Nephron progenitor cell (in vitro differentiated cells): ENCODE data around the gene AFP.

Source experiments
- DNase-seq: peaks from one replicate; pipeline ENCODE4 v3.0.0; 2021
- H3K27ac Mint-ChIP-seq: 2 replicates; pipeline ENCODE4 v1.8.0; 2021; ENCODE audit warnings: mild to moderate bottlenecking, moderate library complexity, mixed read lengths
- H3K27me3 Mint-ChIP-seq: 2 replicates; pipeline ENCODE4 v1.8.0; 2021; ENCODE audit warnings: mild to moderate bottlenecking, low read depth, mixed read lengths; ENCODE audit not compliant: poor library complexity
- H3K36me3 Mint-ChIP-seq: 2 replicates; pipeline ENCODE4 v1.8.0; 2021; ENCODE audit warnings: low read depth, mixed read lengths
- H3K4me1 Mint-ChIP-seq: 2 replicates; pipeline ENCODE4 v1.8.0; 2021; ENCODE audit warnings: mixed read lengths
- H3K4me3 Mint-ChIP-seq: 2 replicates; pipeline ENCODE4 v1.8.0; 2021; ENCODE audit warnings: mild to moderate bottlenecking, moderate library complexity, mixed read lengths
- H3K9me3 Mint-ChIP-seq: 2 replicates; pipeline ENCODE4 v1.8.0; 2021; ENCODE audit warnings: mild to moderate bottlenecking, moderate library complexity, mixed read lengths
- TF ChIP-seq, protein P1 (sequence below): fragments of 200-600 bp; sonication (generic); IDR thresholded peaks from 2 replicates; pipeline ENCODE4 v1.5.0; 2021; ENCODE audit warnings: antibody characterized with exemption

AFP gene

DNA sequence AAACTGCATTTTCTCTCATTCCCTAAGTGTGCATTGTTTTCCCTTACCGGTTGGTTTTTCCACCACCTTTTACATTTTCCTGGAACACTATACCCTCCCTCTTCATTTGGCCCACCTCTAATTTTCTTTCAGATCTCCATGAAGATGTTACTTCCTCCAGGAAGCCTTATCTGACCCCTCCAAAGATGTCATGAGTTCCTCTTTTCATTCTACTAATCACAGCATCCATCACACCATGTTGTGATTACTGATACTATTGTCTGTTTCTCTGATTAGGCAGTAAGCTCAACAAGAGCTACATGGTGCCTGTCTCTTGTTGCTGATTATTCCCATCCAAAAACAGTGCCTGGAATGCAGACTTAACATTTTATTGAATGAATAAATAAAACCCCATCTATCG is 2.9 kb upstream of the AFP start:
- no peaks in the 10 kb centered on the region for H3K4me1 Mint-ChIP-seq
- no peak for DNase-seq
- TF ChIP-seq, protein P1, sequence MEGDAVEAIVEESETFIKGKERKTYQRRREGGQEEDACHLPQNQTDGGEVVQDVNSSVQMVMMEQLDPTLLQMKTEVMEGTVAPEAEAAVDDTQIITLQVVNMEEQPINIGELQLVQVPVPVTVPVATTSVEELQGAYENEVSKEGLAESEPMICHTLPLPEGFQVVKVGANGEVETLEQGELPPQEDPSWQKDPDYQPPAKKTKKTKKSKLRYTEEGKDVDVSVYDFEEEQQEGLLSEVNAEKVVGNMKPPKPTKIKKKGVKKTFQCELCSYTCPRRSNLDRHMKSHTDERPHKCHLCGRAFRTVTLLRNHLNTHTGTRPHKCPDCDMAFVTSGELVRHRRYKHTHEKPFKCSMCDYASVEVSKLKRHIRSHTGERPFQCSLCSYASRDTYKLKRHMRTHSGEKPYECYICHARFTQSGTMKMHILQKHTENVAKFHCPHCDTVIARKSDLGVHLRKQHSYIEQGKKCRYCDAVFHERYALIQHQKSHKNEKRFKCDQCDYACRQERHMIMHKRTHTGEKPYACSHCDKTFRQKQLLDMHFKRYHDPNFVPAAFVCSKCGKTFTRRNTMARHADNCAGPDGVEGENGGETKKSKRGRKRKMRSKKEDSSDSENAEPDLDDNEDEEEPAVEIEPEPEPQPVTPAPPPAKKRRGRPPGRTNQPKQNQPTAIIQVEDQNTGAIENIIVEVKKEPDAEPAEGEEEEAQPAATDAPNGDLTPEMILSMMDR: no peak

DNA sequence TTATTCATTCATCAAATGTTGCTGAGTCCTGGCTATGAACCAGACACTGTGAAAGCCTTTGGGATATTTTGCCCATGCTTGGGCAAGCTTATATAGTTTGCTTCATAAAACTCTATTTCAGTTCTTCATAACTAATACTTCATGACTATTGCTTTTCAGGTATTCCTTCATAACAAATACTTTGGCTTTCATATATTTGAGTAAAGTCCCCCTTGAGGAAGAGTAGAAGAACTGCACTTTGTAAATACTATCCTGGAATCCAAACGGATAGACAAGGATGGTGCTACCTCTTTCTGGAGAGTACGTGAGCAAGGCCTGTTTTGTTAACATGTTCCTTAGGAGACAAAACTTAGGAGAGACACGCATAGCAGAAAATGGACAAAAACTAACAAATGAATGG is 1.7 kb upstream of the AFP start:
- no peak overlapping the region for H3K4me3 Mint-ChIP-seq
- H3K36me3 Mint-ChIP-seq: no peaks in the 10 kb centered on the region
- no peaks in the 10 kb centered on the region for H3K4me1 Mint-ChIP-seq
- no peak for DNase-seq
- H3K27ac Mint-ChIP-seq: no peak overlapping the region
- TF ChIP-seq, protein P1: peak; percentile 55
- H3K27me3 Mint-ChIP-seq: no peaks in the 10 kb centered on the region
- no peaks in the 10 kb centered on the region for H3K9me3 Mint-ChIP-seq

More for the DNA sequence above, 2.9 kb upstream of the AFP start:
- H3K9me3 Mint-ChIP-seq: no peaks in the 10 kb centered on the region
- H3K36me3 Mint-ChIP-seq: no peaks in the 10 kb centered on the region
- H3K27ac Mint-ChIP-seq: no peak overlapping the region
- H3K27me3 Mint-ChIP-seq: no peaks in the 10 kb centered on the region
- H3K4me3 Mint-ChIP-seq: no peak overlapping the region

DNA sequence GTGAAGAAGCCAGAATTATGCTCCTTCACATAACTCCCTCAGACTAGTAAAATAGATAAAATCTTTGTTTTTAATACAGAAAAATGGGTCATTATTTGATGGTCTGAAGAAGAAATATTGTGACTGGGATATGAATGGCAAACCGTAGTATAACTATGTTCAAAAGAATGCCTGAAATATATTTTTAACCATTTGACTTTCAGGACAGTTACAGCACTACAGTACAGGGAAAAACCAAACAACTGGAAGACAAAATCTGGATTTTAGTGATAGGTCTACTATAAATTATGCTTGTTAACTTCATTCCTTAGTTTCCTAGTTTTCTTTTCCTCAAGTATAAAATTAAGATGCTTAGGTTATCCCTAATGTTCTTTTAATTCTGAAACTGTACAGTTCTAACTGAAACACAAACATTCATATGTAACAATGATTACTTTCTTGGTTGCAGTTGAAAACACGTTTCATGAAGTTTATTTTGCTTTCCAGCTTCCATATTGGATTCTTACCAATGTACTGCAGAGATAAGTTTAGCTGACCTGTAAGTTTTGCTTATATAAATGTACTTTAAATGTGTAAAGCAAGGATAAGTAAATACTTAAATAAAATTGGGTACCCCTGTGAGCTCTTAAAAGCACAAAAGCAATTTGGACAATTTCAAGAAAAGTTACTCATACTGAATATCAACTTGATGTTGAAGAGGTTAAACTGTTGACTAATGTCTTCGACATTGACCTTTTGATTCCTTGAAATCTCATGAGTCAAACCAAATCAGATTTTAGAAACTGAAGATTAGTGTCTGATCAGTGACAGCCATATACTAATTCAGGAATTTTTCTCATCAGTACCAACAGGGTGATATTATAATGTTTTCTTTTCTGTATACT is 895 bp downstream of the AFP start:
- Mint-ChIP-seq H3K27me3 (no peaks in the 10 kb centered on the region), H3K27ac (no peak overlapping the region), H3K9me3 (no peaks in the 10 kb centered on the region), H3K4me1 (no peaks in the 10 kb centered on the region), H3K4me3 (no peak overlapping the region), H3K36me3 (no peaks in the 10 kb centered on the region)
- TF ChIP-seq, protein P1: no peak
- DNase-seq: no peak

DNA sequence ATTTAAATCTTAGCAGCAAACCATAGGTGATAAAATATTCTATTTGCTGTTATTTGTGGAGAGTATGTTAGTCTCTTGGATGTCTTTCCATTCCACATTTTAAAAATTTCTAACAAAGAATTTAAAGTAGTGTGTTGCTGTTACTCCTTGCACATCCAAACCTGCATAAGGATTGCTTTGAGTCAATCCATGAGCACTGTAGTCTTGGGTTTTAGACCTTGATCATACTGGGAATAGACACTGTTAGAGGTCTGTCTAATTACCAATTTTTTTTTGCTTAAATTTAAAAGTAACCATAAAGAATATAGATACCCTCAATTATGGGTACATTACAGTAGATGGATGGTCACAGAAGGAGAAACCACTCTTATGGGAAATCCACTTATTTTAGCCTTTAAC is 1.5 kb downstream of the AFP start:
- Mint-ChIP-seq H3K36me3 (no peaks in the 10 kb centered on the region), H3K4me1 (no peaks in the 10 kb centered on the region), H3K27ac (no peak overlapping the region), H3K27me3 (no peaks in the 10 kb centered on the region), H3K4me3 (no peak overlapping the region), H3K9me3 (no peaks in the 10 kb centered on the region)
- no peak for DNase-seq
- TF ChIP-seq, protein P1: no peak

DNA sequence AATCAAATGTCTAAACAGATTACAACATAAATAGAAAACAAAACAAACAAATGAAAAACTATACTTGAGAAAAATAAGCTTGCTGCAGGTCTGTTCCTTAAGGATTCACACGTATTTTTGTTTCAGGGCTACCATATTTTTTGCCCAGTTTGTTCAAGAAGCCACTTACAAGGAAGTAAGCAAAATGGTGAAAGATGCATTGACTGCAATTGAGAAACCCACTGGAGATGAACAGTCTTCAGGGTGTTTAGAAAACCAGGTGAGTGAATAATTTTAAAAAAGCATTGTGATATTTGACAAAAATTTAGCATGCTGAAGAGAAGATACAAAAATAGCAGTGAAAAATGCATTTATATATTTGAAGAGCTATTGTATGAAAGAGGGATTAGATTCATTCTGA is 2.0 kb downstream of the AFP start:
- TF ChIP-seq, protein P1: no peak
- Mint-ChIP-seq H3K4me1 (no peaks in the 10 kb centered on the region), H3K27me3 (no peaks in the 10 kb centered on the region), H3K27ac (no peak overlapping the region), H3K4me3 (no peak overlapping the region), H3K36me3 (no peaks in the 10 kb centered on the region), H3K9me3 (no peaks in the 10 kb centered on the region)
- DNase-seq: no peak
